Skeletal muscle tissue (tissue), 4 donors: ENCODE measurements around the gene CHRM5. TPM values are rescaled to one million over a fixed set of nuclear protein-coding genes. Genes with fewer than 3 reads are reported as not detected.
"Not testable (repeated sequence)": the region's sequence is repeated elsewhere in the genome, so short reads cannot be mapped to it uniquely, and the experiment has no call there.

Source experiments
- H3K27ac ChIP-seq: one replicate; pipeline ENCODE4 v1.7.0; 2013; ENCODE audit warnings: mild to moderate bottlenecking, low read depth, low read length, inconsistent platforms
- H3K27me3 ChIP-seq, 3 donors: one replicate each; pipeline ENCODE4 v1.7.0; 2013; ENCODE audit warnings: low read length in 3 of 3; ENCODE audit not compliant: control insufficient read depth in 3 of 3, insufficient read depth in 3 of 3
- H3K36me3 ChIP-seq, 3 donors: one replicate each; pipeline ENCODE4 v1.7.0; 2013; ENCODE audit warnings: low read length in 3 of 3; ENCODE audit not compliant: control insufficient read depth in 3 of 3, insufficient read depth in 3 of 3
- H3K4me1 ChIP-seq, 3 donors: one replicate each; pipeline ENCODE4 v1.7.0; 2013; ENCODE audit warnings: low read length in 3 of 3, mild to moderate bottlenecking in 3 of 3; ENCODE audit not compliant: control insufficient read depth in 3 of 3, insufficient read depth in 3 of 3
- H3K4me3 ChIP-seq, 3 donors: one replicate each; pipeline ENCODE4 v1.7.0; 2013; ENCODE audit warnings: low read length in 3 of 3
- H3K9ac ChIP-seq, 3 donors: one replicate each; pipeline ENCODE4 v1.7.0; 2013; ENCODE audit warnings: low read length in 3 of 3, mild to moderate bottlenecking in 3 of 3, moderate library complexity in 2 of 3, low read depth in 1 of 3
- H3K9me3 ChIP-seq, 3 donors: one replicate each; pipeline ENCODE4 v1.7.0; 2013; ENCODE audit warnings: low read length in 3 of 3; ENCODE audit not compliant: control insufficient read depth in 3 of 3
- total RNA-seq: library from RNA; depleted of rRNA; stranded (reverse); fragments of >200 nt; gene quantifications from one replicate; pipeline ENCODE4 v1.2.3, GENCODE V29; 2014
- donor health status: Osteomylitis.

CHRM5 gene
- total RNA-seq, 1 donor from 2014 or later, result not detected

DNA sequence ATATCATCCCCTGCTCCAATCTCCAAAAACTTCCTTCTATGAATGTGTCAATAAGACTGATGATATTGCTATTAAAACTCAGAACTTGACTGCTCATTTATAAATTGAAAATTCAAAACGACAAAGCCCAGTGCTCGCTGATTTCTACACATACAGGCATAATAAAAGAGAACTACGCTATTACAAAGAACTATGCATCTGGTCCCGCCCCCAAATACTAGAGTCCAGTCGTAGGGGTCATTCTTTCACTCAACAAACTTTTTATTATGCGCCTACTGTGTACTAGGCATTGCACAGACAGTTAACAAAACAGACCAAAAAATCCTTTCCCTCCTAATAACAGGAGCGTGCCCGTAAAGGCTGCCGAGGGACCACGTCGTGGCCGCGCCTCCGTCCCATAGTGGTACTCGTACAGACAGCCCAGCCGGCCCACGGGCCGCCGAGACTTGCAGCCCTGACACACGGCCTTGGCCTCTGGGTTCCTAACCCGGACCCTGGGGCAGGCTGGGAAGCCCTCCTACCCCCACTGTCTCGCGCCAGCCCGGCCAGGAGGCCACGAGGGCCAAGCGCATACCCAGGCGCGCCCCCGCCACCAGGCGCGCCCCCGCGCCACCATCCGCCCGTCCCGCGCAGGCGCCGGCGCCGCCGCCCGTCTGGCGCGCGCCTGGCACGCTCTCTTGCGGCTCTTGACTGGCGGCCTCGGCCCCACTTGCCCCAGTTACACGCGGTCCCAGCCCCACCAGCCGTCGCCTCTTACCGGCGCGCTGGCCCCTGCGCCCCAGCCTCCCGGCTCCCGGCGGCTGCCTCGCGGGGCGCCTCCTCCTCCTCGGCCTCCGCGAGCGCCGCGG lies 70.0 kb downstream of the CHRM5 start:
- Histone ChIP-seq H3K36me3 (no peaks in the 10 kb centered on the region), H3K27me3 (no peaks in the 10 kb centered on the region), H3K27ac (peak overlapping the region; percentile 82), H3K4me3 (peak overlapping the region; percentile 78 to 97 (median 95)), H3K9me3 (no peaks in the 10 kb centered on the region), H3K4me1 (peaks cover 5 to 10% (median 7%) of the 10 kb centered on the region in 3 donors), H3K9ac (peak overlapping the region; percentile 88 to 97 (median 95))

DNA sequence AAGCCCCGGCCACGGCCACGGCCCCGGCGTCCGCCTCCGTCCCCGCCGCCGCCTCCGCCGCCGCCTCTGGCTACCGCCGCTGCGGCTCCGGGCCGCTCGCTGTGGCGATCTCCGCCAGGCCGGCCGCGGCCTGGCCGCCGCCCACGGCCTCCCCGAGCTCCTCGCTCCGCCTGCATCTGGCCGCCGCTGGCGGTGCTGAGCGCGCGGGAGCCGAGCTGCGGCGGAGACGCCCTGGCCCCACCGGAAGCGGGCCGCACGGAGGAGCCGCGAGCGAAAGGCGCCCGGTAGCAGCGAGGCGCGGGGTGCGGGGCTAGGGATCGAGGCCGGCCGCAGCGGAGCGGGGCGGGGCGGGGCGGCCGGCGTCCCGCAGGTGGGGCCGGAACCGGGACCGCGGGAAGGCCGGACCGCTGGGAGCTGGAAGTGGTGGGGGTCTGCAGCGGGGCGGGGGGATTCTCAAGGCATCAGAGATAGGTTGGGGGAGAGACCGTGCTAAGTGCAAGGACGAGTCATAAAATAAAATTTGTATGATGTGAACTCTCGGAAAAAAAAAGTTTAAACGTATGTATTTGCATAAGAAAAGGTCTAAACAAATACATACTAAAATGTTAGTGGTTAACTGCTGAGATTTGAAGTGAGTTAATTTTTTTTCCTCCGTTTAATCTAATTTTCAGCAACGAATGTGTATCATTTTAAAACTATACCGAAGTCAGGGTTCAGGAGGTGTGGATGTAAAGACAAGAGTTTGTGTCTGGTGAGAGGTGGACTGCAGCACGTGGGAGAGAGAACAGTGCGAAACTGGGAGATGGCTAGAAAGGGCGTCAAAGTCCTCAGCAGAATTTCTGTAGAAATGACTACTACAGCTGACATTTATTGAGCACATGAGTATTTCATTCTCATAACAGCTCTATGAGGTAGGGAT lies 70.8 kb downstream of the CHRM5 start, which contains the start of gene AVEN:
Gene AVEN (minus strand): TSS at position 334 of the 919 bp plus-strand sequence. CDS start 158 bp downstream, at position 176.
- H3K9ac ChIP-seq, result peak within 1 kb of the TSS; percentile 88 to 97 (median 95)
- peak within 1 kb of the TSS; percentile 82 for H3K27ac ChIP-seq
- peak within 1 kb of the TSS; percentile 78 to 97 (median 95) for H3K4me3 ChIP-seq
- H3K27me3 ChIP-seq, result no peaks in the 10 kb centered on the region
- no peaks in the 10 kb centered on the region for H3K9me3 ChIP-seq
- H3K36me3 ChIP-seq, result no peaks in the 10 kb centered on the region
- H3K4me1 ChIP-seq, result peaks cover 5 to 10% (median 7%) of the 10 kb centered on the region in 3 donors

DNA sequence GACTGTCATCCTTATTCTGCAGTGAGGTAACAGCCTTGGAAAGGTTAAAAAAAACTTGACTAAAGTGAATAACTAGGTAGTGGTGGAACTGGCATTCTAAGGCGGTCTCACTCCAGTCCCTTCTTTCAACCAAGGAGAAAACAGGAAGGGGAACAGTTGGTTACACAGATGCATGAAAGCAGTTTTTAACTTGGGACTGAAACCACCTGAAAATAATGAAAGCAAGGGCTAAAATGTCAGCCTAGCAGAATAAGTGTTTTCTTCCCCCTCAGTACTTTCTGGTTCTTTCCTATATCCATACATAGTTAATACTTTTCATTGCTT lies 71.5 kb downstream of the CHRM5 start:
- Histone ChIP-seq H3K4me1 (peaks cover 5 to 10% (median 7%) of the 10 kb centered on the region in 3 donors), H3K36me3 (no peaks in the 10 kb centered on the region), H3K4me3 (peak overlapping the region; percentile 73 to 97 (median 95)), H3K9ac (peak overlapping the region; percentile 56 to 97 (median 95)), H3K9me3 (no peaks in the 10 kb centered on the region), H3K27ac (peak overlapping the region; percentile 75), H3K27me3 (no peaks in the 10 kb centered on the region)

DNA sequence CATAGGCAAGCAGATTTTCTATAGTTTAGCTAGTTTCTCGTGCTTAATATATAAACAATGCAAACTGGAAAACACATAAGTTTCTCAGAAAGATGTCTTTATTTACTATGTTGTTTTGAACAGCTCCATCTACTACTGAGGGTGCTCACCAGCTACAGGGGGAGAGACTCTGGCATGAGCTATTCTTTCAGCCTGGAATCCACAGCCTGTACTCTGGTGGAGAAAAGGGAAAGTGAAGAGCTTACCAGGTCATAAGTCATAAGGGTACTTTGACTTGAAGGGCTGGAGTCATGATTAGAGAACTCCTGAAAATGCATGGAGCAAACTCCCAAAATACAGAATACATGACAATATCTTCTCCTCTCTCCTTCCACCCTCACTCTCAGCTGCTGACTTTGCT lies 75.1 kb downstream of the CHRM5 start:
- Histone ChIP-seq H3K27ac (no peak overlapping the region), H3K4me1 (peaks cover 5 to 8% (median 5%) of the 10 kb centered on the region in 3 donors), H3K4me3 (no peak overlapping the region), H3K9me3 (no peaks in the 10 kb centered on the region), H3K9ac (no peak overlapping the region), H3K36me3 (no peaks in the 10 kb centered on the region), H3K27me3 (no peaks in the 10 kb centered on the region)

DNA sequence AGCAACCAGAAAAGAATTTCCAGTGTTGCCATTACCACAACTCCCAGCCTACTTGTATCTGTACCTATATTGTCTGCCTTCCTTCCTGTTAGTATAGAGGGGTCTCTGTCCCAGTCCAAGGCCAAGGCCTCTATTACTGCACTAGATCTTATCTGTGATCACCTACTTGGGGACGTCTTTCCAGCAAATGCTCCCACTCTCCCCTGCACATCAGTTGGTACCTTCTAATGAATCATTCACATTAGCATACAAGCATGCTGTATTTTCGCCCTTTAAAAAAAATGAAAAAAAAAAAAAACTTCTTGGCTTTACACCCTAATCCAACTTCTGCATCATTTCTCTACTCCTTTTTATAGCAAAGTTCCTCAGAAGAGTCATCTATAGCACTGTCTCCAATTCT lies 75.5 kb downstream of the CHRM5 start:
- no peaks in the 10 kb centered on the region for H3K36me3 ChIP-seq
- H3K27me3 ChIP-seq, result no peaks in the 10 kb centered on the region
- no peak overlapping the region for H3K27ac ChIP-seq
- no peak overlapping the region for H3K9ac ChIP-seq
- H3K9me3 ChIP-seq, result no peaks in the 10 kb centered on the region
- H3K4me1 ChIP-seq, result peaks cover 5 to 8% (median 5%) of the 10 kb centered on the region in 3 donors
- no peak overlapping the region for H3K4me3 ChIP-seq

DNA sequence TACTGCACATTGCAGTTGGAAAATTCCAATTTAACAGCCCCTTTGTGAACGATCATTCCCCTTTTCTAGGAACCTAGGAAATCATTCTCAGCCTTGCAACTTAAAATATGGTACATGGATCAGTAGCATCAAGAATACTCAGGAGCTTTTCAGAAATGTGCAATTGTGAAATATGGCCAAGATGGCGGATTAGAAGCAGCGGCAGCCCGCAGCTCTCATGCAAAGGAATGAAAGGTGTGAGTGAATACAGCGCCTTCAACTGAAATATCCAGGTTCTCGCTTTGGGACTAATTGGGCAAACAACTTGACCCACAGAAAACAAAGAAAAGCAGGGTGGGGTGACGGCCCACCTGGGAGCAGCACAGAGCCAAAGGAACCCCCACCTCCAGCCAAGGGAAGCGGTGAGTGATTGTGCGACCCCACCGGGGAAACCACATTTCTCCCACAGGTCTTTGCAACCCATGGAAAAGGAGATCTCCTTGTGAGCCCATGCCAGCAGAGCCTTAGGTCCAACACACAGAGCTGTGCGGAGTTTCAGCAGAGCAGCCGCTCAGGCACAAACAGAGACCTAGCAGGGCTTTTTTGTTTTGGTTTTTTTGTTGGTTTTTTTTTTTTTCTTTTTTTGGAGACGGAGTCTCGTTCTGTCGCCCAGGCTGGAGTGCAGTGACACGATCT lies 78.3 kb downstream of the CHRM5 start:
- no peaks in the 10 kb centered on the region for H3K36me3 ChIP-seq
- no peaks in the 10 kb centered on the region for H3K27me3 ChIP-seq
- H3K9me3 ChIP-seq, result peaks cover 0 to 2% (median 0%) of the 10 kb centered on the region in 3 donors
- H3K9ac ChIP-seq, result no peak overlapping the region
- H3K4me3 ChIP-seq, result no peak overlapping the region
- no peaks in the 10 kb centered on the region for H3K4me1 ChIP-seq
- H3K27ac ChIP-seq, result no peak overlapping the region

DNA sequence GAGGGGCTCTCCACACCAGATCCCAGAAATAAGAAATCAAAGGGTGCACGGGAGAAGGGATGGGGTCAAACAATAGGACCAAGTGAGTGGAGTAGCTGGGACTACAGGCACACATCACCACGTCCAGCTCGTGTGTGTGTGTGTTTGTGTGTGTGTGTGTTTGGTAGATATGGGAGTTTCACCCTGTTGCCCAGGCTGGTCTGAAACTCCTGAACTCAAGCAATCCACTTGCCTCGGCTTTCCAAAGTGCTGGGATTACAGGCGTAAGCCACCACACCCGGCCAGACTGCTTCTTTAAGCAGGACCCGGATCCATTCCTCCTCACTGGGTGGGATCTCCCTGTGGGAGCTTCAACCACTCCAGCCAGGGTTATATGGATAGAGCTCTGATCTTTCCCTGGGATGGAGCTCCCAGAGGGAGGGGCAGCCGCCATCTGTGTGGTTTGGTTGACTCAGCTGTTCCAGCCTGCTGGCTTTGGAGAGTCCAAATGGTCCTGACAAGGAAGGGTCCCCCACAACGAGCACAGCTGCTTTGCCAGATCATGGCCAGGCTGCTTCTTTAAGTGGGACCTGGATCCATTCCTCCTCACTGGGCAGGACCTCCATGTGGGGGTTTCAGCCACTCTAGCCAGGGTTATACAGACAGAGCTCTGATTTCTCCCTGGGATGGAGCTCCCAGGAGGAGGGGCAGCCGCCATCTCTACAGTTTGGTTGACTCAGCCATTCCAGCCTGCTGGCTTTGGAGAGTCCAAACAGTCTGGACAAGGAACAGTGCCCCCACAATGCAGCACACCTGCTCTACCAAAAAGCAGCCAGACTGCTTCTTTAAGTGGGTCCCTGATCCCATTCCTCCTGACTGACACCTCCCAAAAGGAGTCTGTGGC lies 79.8 kb downstream of the CHRM5 start:
- Histone ChIP-seq H3K27ac (no peak overlapping the region), H3K9ac (no peak overlapping the region), H3K27me3 (no peaks in the 10 kb centered on the region)

DNA sequence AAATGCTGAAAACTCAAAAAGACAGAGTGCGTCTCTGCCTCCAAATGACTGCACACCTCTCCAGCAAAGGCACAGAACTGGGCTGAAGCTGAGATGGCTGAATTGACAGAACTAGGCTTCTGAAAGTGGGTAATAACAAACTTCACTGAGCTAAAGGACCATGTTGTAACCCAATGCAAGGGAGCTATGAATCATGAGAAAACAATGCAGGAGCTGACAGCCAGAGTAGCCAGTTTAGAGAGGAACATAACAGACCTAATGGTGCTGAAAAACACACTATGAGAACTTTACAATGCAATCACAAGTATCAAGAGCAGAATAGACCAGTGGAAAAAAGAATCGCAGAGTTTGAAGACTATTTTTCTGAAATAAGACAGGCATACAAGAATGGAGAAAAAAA lies 80.8 kb downstream of the CHRM5 start:
- no peak overlapping the region for H3K27ac ChIP-seq
- H3K9me3 ChIP-seq, result peaks cover 0 to 2% (median 0%) of the 10 kb centered on the region in 3 donors
- H3K4me3 ChIP-seq, result no peak overlapping the region
- no peaks in the 10 kb centered on the region for H3K36me3 ChIP-seq
- H3K27me3 ChIP-seq, result no peaks in the 10 kb centered on the region
- no peak overlapping the region for H3K9ac ChIP-seq
- no peaks in the 10 kb centered on the region for H3K4me1 ChIP-seq

More for the DNA sequence above, 79.8 kb downstream of the CHRM5 start:
- Histone ChIP-seq H3K36me3 (no peaks in the 10 kb centered on the region), H3K4me1 (no peaks in the 10 kb centered on the region), H3K9me3 (peaks cover 0 to 2% (median 0%) of the 10 kb centered on the region in 3 donors), H3K4me3 (no peak overlapping the region)

DNA sequence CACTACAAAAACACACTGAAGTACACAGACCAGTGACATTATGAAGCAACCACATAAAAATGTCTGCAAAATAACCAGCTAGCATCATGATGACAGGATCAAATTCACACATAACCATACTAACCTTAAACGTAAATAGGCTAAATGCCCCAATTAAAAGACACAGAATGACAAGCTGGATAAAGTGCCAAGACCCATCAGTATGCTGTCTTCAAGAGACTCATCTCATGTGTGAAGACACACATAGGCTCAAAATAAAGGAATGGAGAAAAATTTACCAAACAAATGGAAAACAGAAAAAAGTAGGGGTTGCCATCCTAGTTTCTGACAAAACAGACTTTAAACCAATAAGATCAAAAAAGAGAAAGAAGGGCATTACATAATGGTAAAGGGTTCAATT lies 82.1 kb downstream of the CHRM5 start:
- not testable (repeated sequence) for H3K27ac ChIP-seq, H3K27me3 ChIP-seq, H3K36me3 ChIP-seq, H3K4me3 ChIP-seq, H3K4me1 ChIP-seq, H3K9me3 ChIP-seq, H3K9ac ChIP-seq
